T-cell (primary cell): ENCODE measurements around the gene EEPD1. TPM values are rescaled to one million over a fixed set of nuclear protein-coding genes. Genes with fewer than 3 reads are reported as not detected.

ENCODE experiments used
- ATAC-seq, 4 experiments: fragments of 200-7000 bp in 3 of 4; fragments of 150-1000 bp in 1 of 4; cut with Tn5 transposase; replicated peaks in 1 of 4; 1 replicate in 3 of 4; 2 replicates in 1 of 4; pipeline ENCODE4 v1.10.0; 2021; ENCODE audit warnings: moderate library complexity in 3 of 4, mild to moderate bottlenecking in 2 of 4, moderate number of reproducible peaks in 1 of 4
- CTCF ChIA-PET, 2 donors: fragments of 300-600 bp; sonication (Branson Sonifier 250); formaldehyde crosslinking; loops; one replicate each; lab custom pipeline; 2022; ENCODE audit warnings: antibody characterized with exemption in 2 of 2; lab: Charles Lee
- POLR2A ChIA-PET, 2 donors: fragments of 300-600 bp; sonication (Branson Sonifier 250); formaldehyde crosslinking; loops; one replicate each; lab custom pipeline; 2022; ENCODE audit warnings: antibody characterized with exemption in 2 of 2; lab: Charles Lee
- DNase-seq, 35 experiments: peaks; one replicate each; pipeline versions ENCODE4 v3.0.0 to v3.0.0-alpha.2; 2013 to 2023
- H3K27ac ChIP-seq: one replicate; pipeline ENCODE4 v1.5.1; 2013; ENCODE audit warnings: low read length
- H3K27me3 ChIP-seq, 2 experiments: replicated peaks in 1 of 2; 1 replicate in 1 of 2; 2 replicates in 1 of 2; pipeline versions ENCODE4 v1.6.1 to v1.7.0; 2013; ENCODE audit warnings: low read length in 1 of 2, mixed read lengths in 1 of 2; ENCODE audit not compliant: control insufficient read depth in 2 of 2, insufficient read depth in 2 of 2; ENCODE audit errors: extremely low read depth in 1 of 2
- H3K36me3 ChIP-seq, 2 donors: 1 replicate in 1 of 2; 2 replicates in 1 of 2; pipeline versions ENCODE4 v1.6.1 to v1.7.0; 2013; ENCODE audit warnings: low read length in 1 of 2; ENCODE audit not compliant: control insufficient read depth in 2 of 2, insufficient read depth in 1 of 2; ENCODE audit errors: extremely low read depth in 1 of 2
- H3K4me1 ChIP-seq, 2 experiments: 1 replicate in 1 of 2; 2 replicates in 1 of 2; pipeline versions ENCODE4 v1.6.1 to v1.7.0; 2013; ENCODE audit warnings: low read length in 2 of 2, mixed read lengths in 1 of 2; ENCODE audit not compliant: insufficient read depth in 2 of 2, control insufficient read depth in 1 of 2; ENCODE audit errors: extremely low read depth in 1 of 2
- H3K4me3 ChIP-seq, 2 donors: 1 replicate in 1 of 2; 2 replicates in 1 of 2; pipeline versions ENCODE4 v1.5.1 to v1.7.0; 2013; ENCODE audit warnings: mild to moderate bottlenecking in 2 of 2, low read length in 1 of 2, moderate library complexity in 1 of 2; ENCODE audit not compliant: control insufficient read depth in 1 of 2; ENCODE audit errors: extremely low read depth in 1 of 2
- H3K9me3 ChIP-seq: 2 replicates; pipeline ENCODE4 v1.7.0; 2013
- H3K27ac Mint-ChIP-seq, 2 donors: one replicate each; pipeline ENCODE4 v1.8.0; 2020 to 2021; ENCODE audit warnings: mild to moderate bottlenecking in 2 of 2, mixed read lengths in 2 of 2
- H3K27me3 Mint-ChIP-seq, 2 donors: one replicate each; pipeline ENCODE4 v1.8.0; 2021 to 2022; ENCODE audit warnings: mixed read lengths in 2 of 2
- H3K36me3 Mint-ChIP-seq: one replicate; pipeline ENCODE4 v1.8.0; 2021; ENCODE audit warnings: mixed read lengths
- H3K4me1 Mint-ChIP-seq, 3 donors: one replicate each; pipeline ENCODE4 v1.8.0; 2020 to 2022; ENCODE audit warnings: mixed read lengths in 3 of 3, mild to moderate bottlenecking in 1 of 3
- H3K4me3 Mint-ChIP-seq, 3 donors: one replicate each; pipeline ENCODE4 v1.8.0; 2020 to 2022; ENCODE audit warnings: mild to moderate bottlenecking in 3 of 3, mixed read lengths in 3 of 3, moderate library complexity in 3 of 3
- H3K9me3 Mint-ChIP-seq, 3 donors: one replicate each; pipeline ENCODE4 v1.8.0; 2020 to 2022; ENCODE audit warnings: mixed read lengths in 3 of 3
- WGBS: methylation state at CpG from one replicate; pipeline ENCODE4 v1.1.5; 2013; ENCODE audit warnings: missing lambda C conversion rate; ENCODE audit not compliant: insufficient coverage; 5-methylcytosine and 5-hydroxymethylcytosine counted together
- total RNA-seq, 35 experiments: library from RNA in 6 of 35; stranded (reverse) in 6 of 35; fragments of 120-200 nt in 1 of 35; gene quantifications; one replicate each; pipeline versions ENCODE4 v1.2.1 to v1.2.4 and lab custom pipeline; 2013 to 2026

The EEPD1 gene
- total RNA-seq, 5 donors from 2014 or later (not counting 1 experiment from before 2014, with no cell fraction given), result 2.7 to 16.2 (median 4.2) TPM

GRCh38 chr7:36346260-36346831, 193.3 kb downstream of the EEPD1 start:
- H3K27ac Mint-ChIP-seq, result no peak overlapping the region
- Histone ChIP-seq H3K4me3 (no peak overlapping the region), H3K9me3 (no peaks in the 10 kb centered on the region), H3K27ac (no peak overlapping the region), H3K4me1 (no peaks in the 10 kb centered on the region), H3K27me3 (peaks cover 0 to 8% of the 10 kb centered on the region in 2 experiments), H3K36me3 (no peaks in the 10 kb centered on the region)
- POLR2A ChIA-PET, result no interaction called here
- peaks cover 3 to 6% of the 10 kb centered on the region in 2 donors for H3K27me3 Mint-ChIP-seq
- H3K36me3 Mint-ChIP-seq, result no peaks in the 10 kb centered on the region
- no peaks in the 10 kb centered on the region for H3K9me3 Mint-ChIP-seq
- H3K4me1 Mint-ChIP-seq, result peaks cover 0 to 2% (median 0%) of the 10 kb centered on the region in 3 donors
- ATAC-seq (no peak), DNase-seq (no peak)
- no peak overlapping the region for H3K4me3 Mint-ChIP-seq
- CTCF ChIA-PET, result no interaction called here
- WGBS, result no CpG with 5 or more reads among the region's 6 CpGs

GRCh38 chr7:36348256-36348655, 195.2 kb downstream of the EEPD1 start:
- Histone ChIP-seq H3K36me3 (no peaks in the 10 kb centered on the region), H3K9me3 (no peaks in the 10 kb centered on the region), H3K27me3 (no peaks in the 10 kb centered on the region), H3K27ac (no peak overlapping the region), H3K4me1 (no peaks in the 10 kb centered on the region), H3K4me3 (no peak overlapping the region)
- H3K27ac Mint-ChIP-seq, result no peak overlapping the region
- no peak overlapping the region for H3K4me3 Mint-ChIP-seq
- no peaks in the 10 kb centered on the region for H3K9me3 Mint-ChIP-seq
- peaks cover 0 to 1% of the 10 kb centered on the region in 2 donors for H3K27me3 Mint-ChIP-seq
- no peak for ATAC-seq
- H3K4me1 Mint-ChIP-seq, result peaks cover 0 to 2% (median 0%) of the 10 kb centered on the region in 3 donors
- no peak for DNase-seq
- no peaks in the 10 kb centered on the region for H3K36me3 Mint-ChIP-seq
- ChIA-PET POLR2A (interaction anchor here in 1 of 2 donors (0.6 kb wide), 1 partner anchor 453 kb away, joined by 5 read pairs; no protein-coding TSS in a partner anchor), CTCF (interaction anchor here (0.6 to 1.0 kb wide), 2 partner anchors 15 to 617 kb away, joined by 3 read pairs; no protein-coding TSS in a partner anchor)

GRCh38 chr7:36348771-36349170, 195.7 kb downstream of the EEPD1 start:
- Histone ChIP-seq H3K9me3 (no peaks in the 10 kb centered on the region), H3K4me3 (no peak overlapping the region), H3K4me1 (no peaks in the 10 kb centered on the region), H3K27ac (no peak overlapping the region), H3K36me3 (no peaks in the 10 kb centered on the region), H3K27me3 (no peaks in the 10 kb centered on the region)
- ChIA-PET POLR2A (no interaction called here), CTCF (interaction anchor here in 1 of 2 donors (1.0 kb wide), 1 partner anchor 15 kb away, joined by 3 read pairs; no protein-coding TSS in a partner anchor)
- no peak overlapping the region for H3K27ac Mint-ChIP-seq
- no peaks in the 10 kb centered on the region for H3K9me3 Mint-ChIP-seq
- H3K36me3 Mint-ChIP-seq, result no peaks in the 10 kb centered on the region
- ATAC-seq (no peak), DNase-seq (no peak)
- peaks cover 0 to 1% of the 10 kb centered on the region in 2 donors for H3K27me3 Mint-ChIP-seq
- H3K4me3 Mint-ChIP-seq, result no peak overlapping the region
- peaks cover 0 to 2% (median 0%) of the 10 kb centered on the region in 3 donors for H3K4me1 Mint-ChIP-seq
- 100% methylated on average over 2 of the region's 3 CpGs for WGBS

GRCh38 chr7:36349626-36350025, 196.6 kb downstream of the EEPD1 start:
- H3K9me3 ChIP-seq, result no peaks in the 10 kb centered on the region
- H3K27me3 ChIP-seq, result no peaks in the 10 kb centered on the region
- DNase-seq (no peak), ATAC-seq (no peak)
- ChIA-PET CTCF (no interaction called here), POLR2A (no interaction called here)
- H3K9me3 Mint-ChIP-seq, result no peaks in the 10 kb centered on the region
- H3K27me3 Mint-ChIP-seq, result peaks cover 0 to 1% of the 10 kb centered on the region in 2 donors
- H3K27ac ChIP-seq, result no peak overlapping the region
- H3K27ac Mint-ChIP-seq, result no peak overlapping the region
- H3K36me3 Mint-ChIP-seq, result no peaks in the 10 kb centered on the region
- H3K4me3 ChIP-seq, result no peak overlapping the region
- H3K36me3 ChIP-seq, result no peaks in the 10 kb centered on the region
- H3K4me3 Mint-ChIP-seq, result no peak overlapping the region
- WGBS, result no CpG with 5 or more reads among the region's 2 CpGs
- peaks cover 0 to 2% (median 0%) of the 10 kb centered on the region in 3 donors for H3K4me1 Mint-ChIP-seq
- H3K4me1 ChIP-seq, result no peaks in the 10 kb centered on the region

Other genes with a start within 250 kb of the EEPD1 start
- 1 to 10 TPM in 4 of 5 donors, under 1 TPM in 1; 0.69 to 1.5 (median 1.1) TPM for gene ANLN, start 236.6 kb downstream of the EEPD1 start, total RNA-seq